OCI-LY7 (cell line): ENCODE data around the gene MRPL11.

Source experiments
- EZH2phosphoT487 ChIP-seq: fragments of 200-600 bp; sonication (generic); IDR thresholded peaks from 2 replicates; pipeline ENCODE4 v1.6.1; 2018; ENCODE audit warnings: low read depth, borderline replicate concordance, mild to moderate bottlenecking, mixed run types, antibody characterized with exemption, low read length, moderate library complexity, mixed read lengths
- TF ChIP-seq, protein P1 (sequence below): fragments of 200-600 bp; sonication (generic); conservative IDR thresholded peaks from 2 replicates; pipeline ENCODE4 v1.5.1; 2014; ENCODE audit warnings: mild to moderate bottlenecking, antibody characterized with exemption, low read length, moderate library complexity, mixed read lengths

DNA sequence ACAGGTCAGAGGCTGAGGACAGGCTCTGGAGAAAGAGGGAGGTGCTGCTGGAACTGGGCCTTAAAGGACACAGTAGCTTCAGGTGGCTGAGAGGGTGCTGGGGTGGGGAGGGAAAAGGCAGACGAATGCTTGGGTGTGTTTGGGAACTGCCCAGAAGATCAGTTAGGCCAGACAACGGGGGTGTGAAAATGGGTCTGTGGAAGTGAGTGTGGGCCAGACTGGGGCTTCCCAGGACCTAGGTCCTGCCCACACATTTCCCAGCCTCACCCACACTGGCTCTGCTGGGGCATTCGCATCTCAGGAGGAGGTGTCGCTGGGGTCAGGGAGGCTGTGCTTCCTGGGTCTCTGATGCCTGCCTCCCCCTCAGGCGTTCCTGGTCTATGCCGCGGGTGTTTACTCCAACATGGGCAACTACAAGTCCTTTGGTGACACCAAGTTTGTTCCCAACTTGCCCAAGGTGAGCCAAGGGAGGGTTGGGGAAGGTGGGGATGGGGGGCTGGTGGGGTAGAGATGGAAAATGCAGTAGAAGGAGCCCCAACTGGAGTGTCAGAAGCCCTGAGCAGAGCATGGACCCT lies 46.2 kb upstream of the MRPL11 start:
- no peak for TF ChIP-seq EZH2phosphoT487
- TF ChIP-seq, protein P1, sequence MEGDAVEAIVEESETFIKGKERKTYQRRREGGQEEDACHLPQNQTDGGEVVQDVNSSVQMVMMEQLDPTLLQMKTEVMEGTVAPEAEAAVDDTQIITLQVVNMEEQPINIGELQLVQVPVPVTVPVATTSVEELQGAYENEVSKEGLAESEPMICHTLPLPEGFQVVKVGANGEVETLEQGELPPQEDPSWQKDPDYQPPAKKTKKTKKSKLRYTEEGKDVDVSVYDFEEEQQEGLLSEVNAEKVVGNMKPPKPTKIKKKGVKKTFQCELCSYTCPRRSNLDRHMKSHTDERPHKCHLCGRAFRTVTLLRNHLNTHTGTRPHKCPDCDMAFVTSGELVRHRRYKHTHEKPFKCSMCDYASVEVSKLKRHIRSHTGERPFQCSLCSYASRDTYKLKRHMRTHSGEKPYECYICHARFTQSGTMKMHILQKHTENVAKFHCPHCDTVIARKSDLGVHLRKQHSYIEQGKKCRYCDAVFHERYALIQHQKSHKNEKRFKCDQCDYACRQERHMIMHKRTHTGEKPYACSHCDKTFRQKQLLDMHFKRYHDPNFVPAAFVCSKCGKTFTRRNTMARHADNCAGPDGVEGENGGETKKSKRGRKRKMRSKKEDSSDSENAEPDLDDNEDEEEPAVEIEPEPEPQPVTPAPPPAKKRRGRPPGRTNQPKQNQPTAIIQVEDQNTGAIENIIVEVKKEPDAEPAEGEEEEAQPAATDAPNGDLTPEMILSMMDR, result no peak
